Thyroid gland (tissue), 4 donors: ENCODE measurements around the gene SHD. TPM values are rescaled to one million over a fixed set of nuclear protein-coding genes. Genes with fewer than 3 reads are reported as not detected.
"Not testable (repeated sequence)": the region's sequence is repeated elsewhere in the genome, so short reads cannot be mapped to it uniquely, and the experiment has no call there.

Experiments
- DNase-seq, 2 donors: peaks; one replicate each; pipeline ENCODE4 v3.0.0-alpha.2; 2019
- H3K27ac ChIP-seq, 3 donors: fragments of 200-600 bp; sonication (generic); 1 replicate in 2 of 3; 2 replicates in 1 of 3; pipeline ENCODE4 v1.5.1; 2016 to 2019; ENCODE audit warnings: mild to moderate bottlenecking in 1 of 3, moderate library complexity in 1 of 3
- H3K27me3 ChIP-seq: fragments of 200-600 bp; sonication (generic); one replicate; pipeline ENCODE4 v1.5.1; 2019
- H3K36me3 ChIP-seq, 2 donors: fragments of 200-600 bp; sonication (generic); one replicate each; pipeline ENCODE4 v1.5.1; 2016 to 2019
- H3K4me1 ChIP-seq, 2 donors: fragments of 200-600 bp; sonication (generic); one replicate each; pipeline ENCODE4 v1.5.1; 2017 to 2019
- H3K4me3 ChIP-seq, 3 donors: fragments of 200-600 bp; sonication (generic); replicated peaks in 1 of 3; 1 replicate in 2 of 3; 2 replicates in 1 of 3; pipeline ENCODE4 v1.5.1; 2016; ENCODE audit warnings: mild to moderate bottlenecking in 1 of 3
- H3K9me3 ChIP-seq: fragments of 200-600 bp; sonication (generic); one replicate; pipeline ENCODE4 v1.5.1; 2017
- POLR2A ChIP-seq, 2 donors: fragments of 450-650 bp; IDR thresholded peaks; one replicate each; pipeline ENCODE4 v1.6.1; 2017; ENCODE audit warnings: antibody characterized with exemption in 2 of 2, mild to moderate bottlenecking in 2 of 2, moderate library complexity in 1 of 2
- WGBS, 2 donors: methylation state at CpG; one replicate each; pipeline ENCODE4 v1.1.5; 2017; 5-methylcytosine and 5-hydroxymethylcytosine counted together
- intact Hi-C: fragments of 100-400 bp; cut with DNase I; formaldehyde crosslinking; loops from one replicate; pipeline ENCODE4 v1.15.1; 2023
- total RNA-seq, 4 donors: library from RNA; depleted of rRNA; stranded (reverse); fragments of >200 nt; gene quantifications; one replicate each; pipeline ENCODE4 v1.2.3, GENCODE V29; 2016
- TF ChIP-seq, protein P1 (sequence below), 6 experiments: fragments of 200-600 bp in 3 of 6; fragments of 450-650 bp in 3 of 6; sonication (generic) in 3 of 6; IDR thresholded peaks; one replicate each; pipeline ENCODE4 v1.5.1; 2016 to 2019; ENCODE audit warnings: antibody characterized with exemption in 6 of 6, mild to moderate bottlenecking in 2 of 6, inconsistent platforms in 1 of 6, moderate library complexity in 1 of 6

Gene SHD
- total RNA-seq, 4 donors from 2014 or later: not detected

GRCh38 chr19:4328243-4328990 lies 49.4 kb downstream of the SHD start:
- Histone ChIP-seq H3K36me3 (no peaks in the 10 kb centered on the region), H3K4me3 (peak overlapping the region in 1 of 3 donors; percentile 35), H3K27ac (no peak overlapping the region), H3K27me3 (no peaks in the 10 kb centered on the region), H3K4me1 (peaks cover 8 to 20% of the 10 kb centered on the region in 2 donors), H3K9me3 (no peaks in the 10 kb centered on the region)
- 5 to 6% methylated on average over 30 of the region's 49 CpGs for whole genome bisulfite sequencing, 2 donors
- peak; percentile 88 to 94 for DNase-seq
- TF ChIP-seq, protein P1, sequence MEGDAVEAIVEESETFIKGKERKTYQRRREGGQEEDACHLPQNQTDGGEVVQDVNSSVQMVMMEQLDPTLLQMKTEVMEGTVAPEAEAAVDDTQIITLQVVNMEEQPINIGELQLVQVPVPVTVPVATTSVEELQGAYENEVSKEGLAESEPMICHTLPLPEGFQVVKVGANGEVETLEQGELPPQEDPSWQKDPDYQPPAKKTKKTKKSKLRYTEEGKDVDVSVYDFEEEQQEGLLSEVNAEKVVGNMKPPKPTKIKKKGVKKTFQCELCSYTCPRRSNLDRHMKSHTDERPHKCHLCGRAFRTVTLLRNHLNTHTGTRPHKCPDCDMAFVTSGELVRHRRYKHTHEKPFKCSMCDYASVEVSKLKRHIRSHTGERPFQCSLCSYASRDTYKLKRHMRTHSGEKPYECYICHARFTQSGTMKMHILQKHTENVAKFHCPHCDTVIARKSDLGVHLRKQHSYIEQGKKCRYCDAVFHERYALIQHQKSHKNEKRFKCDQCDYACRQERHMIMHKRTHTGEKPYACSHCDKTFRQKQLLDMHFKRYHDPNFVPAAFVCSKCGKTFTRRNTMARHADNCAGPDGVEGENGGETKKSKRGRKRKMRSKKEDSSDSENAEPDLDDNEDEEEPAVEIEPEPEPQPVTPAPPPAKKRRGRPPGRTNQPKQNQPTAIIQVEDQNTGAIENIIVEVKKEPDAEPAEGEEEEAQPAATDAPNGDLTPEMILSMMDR (IDR thresholded peaks at IDR 0.05): peak in 1 of 6 experiments; percentile 35
- peak in 1 of 2 donors; percentile 39 for TF ChIP-seq POLR2A (IDR thresholded peaks at IDR 0.05)
- intact Hi-C loops: no loop called here

- H3K9me3 ChIP-seq, DNase-seq, intact Hi-C loops, H3K27ac ChIP-seq, H3K27me3 ChIP-seq, H3K36me3 ChIP-seq: not testable (repeated sequence)
- H3K4me3 ChIP-seq: peak overlapping the region in 1 of 3 donors; percentile 31
- 49 to 69% methylated on average over 25 to 34 of the region's 35 CpGs for WGBS, 2 donors
- peaks cover 8 to 20% of the 10 kb centered on the region in 2 donors for H3K4me1 ChIP-seq
Observed at GRCh38 chr19:4328991-4329681, 50.1 kb downstream of the SHD start.

DNA sequence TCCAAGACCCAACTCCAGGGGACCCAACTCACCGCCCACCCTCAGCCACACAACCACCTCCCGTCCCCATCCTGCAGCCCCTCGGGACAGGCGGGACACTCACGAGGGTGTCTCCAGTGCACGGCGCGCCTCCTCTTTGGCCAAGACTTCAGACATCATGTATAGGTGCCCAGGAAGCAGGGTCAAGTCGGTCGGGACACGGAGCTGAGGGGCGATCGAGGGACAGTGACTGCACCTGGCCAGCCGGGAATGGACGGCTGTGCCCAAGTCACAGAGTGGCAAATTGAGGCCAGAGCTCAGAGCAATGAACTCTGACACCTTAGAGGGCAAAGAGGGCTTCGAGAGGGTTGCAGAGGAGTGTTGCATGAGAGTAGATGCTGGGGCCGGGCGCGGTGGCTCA lies 50.8 kb downstream of the SHD start:
- intact Hi-C loops: no loop called here

DNA sequence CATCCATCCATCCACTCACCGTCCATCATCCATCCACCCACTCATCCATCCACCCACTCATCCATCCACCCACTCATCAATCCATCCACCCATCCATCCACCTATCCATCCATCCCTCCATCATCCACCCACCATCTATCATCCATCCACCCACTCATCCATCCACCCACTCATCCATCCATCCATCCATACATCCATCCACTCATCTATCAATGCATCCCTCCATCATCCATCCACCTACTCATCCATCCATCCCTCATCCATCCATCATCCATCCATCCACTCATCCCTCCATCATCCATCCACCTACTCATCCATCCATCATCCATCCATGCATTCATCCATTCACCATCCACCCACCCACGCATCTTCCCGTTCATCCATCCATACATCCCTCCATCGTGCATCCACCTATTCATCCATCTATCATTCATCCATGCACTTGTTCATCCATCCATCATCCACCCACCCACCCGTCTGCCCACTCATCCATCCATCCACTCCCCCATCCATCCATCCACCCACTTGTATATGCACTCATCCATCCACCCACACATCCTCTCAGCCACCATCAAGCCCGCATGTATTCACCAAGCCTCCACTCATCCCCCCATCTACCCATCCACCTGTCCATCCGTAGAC lies 56.0 kb downstream of the SHD start:
- 92 to 95% methylated on average over 7 of the region's 7 CpGs for WGBS, 2 donors
- H3K4me3 ChIP-seq: no peak overlapping the region

More for the DNA sequence above, 50.8 kb downstream of the SHD start:
- TF ChIP-seq, protein P1 (IDR thresholded peaks at IDR 0.05): no peak
- TF ChIP-seq POLR2A (IDR thresholded peaks at IDR 0.05): no peak
- H3K9me3 ChIP-seq: no peaks in the 10 kb centered on the region
- H3K27me3 ChIP-seq: no peaks in the 10 kb centered on the region
- H3K4me3 ChIP-seq: no peak overlapping the region
- 98% methylated on average over 7 to 11 of the region's 19 CpGs for WGBS, 2 donors
- H3K36me3 ChIP-seq: no peaks in the 10 kb centered on the region
- H3K4me1 ChIP-seq: peaks cover 8 to 20% of the 10 kb centered on the region in 2 donors
- DNase-seq: no peak
- H3K27ac ChIP-seq: no peak overlapping the region

DNA sequence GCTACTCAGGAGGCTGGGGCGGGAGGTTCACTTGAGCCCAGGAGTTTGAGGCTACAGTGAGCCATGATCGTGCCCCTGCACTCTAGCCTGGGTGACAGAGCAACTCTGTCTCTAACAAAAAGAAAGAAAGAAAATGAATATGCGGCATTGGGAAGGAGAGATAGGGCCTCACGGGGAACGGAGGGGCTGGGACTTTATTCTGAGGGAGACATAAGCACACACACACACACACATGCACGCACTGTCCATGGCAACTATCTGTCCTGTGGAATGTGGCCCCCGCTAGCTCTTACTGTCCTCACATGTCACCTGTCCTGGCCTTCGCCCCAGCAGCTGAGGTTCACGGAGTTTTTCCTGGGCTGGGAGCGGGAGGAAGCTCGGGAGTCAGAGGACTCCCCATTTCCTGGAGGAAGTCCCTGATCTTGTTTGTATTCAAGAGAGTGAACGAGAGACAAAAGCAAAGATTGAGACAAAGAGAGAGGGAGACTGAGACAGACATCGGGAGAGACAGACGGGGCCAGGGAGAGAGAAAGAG lies 58.9 kb downstream of the SHD start:
- WGBS, 2 donors: 19 to 21% methylated on average over 14 of the region's 14 CpGs

More for the DNA sequence above, 56.0 kb downstream of the SHD start:
- Histone ChIP-seq H3K4me1 (peaks cover 4 to 12% of the 10 kb centered on the region in 2 donors), H3K27me3 (no peaks in the 10 kb centered on the region), H3K27ac (no peak overlapping the region), H3K36me3 (no peaks in the 10 kb centered on the region), H3K9me3 (no peaks in the 10 kb centered on the region)
- TF ChIP-seq, protein P1 (IDR thresholded peaks at IDR 0.05): no peak
- no peak for TF ChIP-seq POLR2A (IDR thresholded peaks at IDR 0.05)
- intact Hi-C loops: no loop called here
- no peak for DNase-seq

More for the DNA sequence above, 58.9 kb downstream of the SHD start:
- DNase-seq: peak; percentile 48 to 53
- intact Hi-C loops: no loop called here
- Histone ChIP-seq H3K4me1 (peaks cover 8 to 16% of the 10 kb centered on the region in 2 donors), H3K4me3 (peak overlapping the region in 2 of 3 donors; percentile 32 to 40), H3K27me3 (no peaks in the 10 kb centered on the region), H3K36me3 (no peaks in the 10 kb centered on the region), H3K27ac (peak overlapping the region; percentile 52 to 80 (median 71)), H3K9me3 (no peaks in the 10 kb centered on the region)
- TF ChIP-seq, protein P1 (IDR thresholded peaks at IDR 0.05): no peak
- no peak for TF ChIP-seq POLR2A (IDR thresholded peaks at IDR 0.05)
